Fibroblast of lung (primary cell): ENCODE data around the gene GLO1. TPM values are rescaled to one million over a fixed set of nuclear protein-coding genes. Genes with fewer than 3 reads are reported as not detected.

Experiments
- DNase-seq, 2 donors: peaks; one replicate each; pipeline versions ENCODE4 v3.0.0 to v3.0.0-alpha.2; 2010; ENCODE audit warnings: low read depth in 2 of 2
- H2AFZ ChIP-seq: 2 replicates; pipeline ENCODE4 v1.5.1; 2012; ENCODE audit warnings: low read length, control low read depth, inconsistent platforms
- H3K27ac ChIP-seq: 2 replicates; pipeline ENCODE4 v1.5.1; 2011; ENCODE audit warnings: low read length, control low read depth; ENCODE audit not compliant: insufficient read depth
- H3K27me3 ChIP-seq: 2 replicates; pipeline ENCODE4 v1.5.1; 2011; ENCODE audit warnings: mild to moderate bottlenecking, low read length; ENCODE audit not compliant: control insufficient read depth, insufficient read depth
- H3K36me3 ChIP-seq: 2 replicates; pipeline ENCODE4 v1.5.1; 2011; ENCODE audit warnings: low read length; ENCODE audit not compliant: control insufficient read depth, insufficient read depth
- H3K4me1 ChIP-seq: 2 replicates; pipeline ENCODE4 v1.5.1; 2011; ENCODE audit warnings: low read length; ENCODE audit not compliant: control insufficient read depth, insufficient read depth; ENCODE audit errors: extremely low read depth
- H3K4me2 ChIP-seq: 2 replicates; pipeline ENCODE4 v1.5.1; 2011; ENCODE audit warnings: low read length, control low read depth; ENCODE audit not compliant: insufficient read depth; ENCODE audit errors: extremely low read depth
- H3K4me3 ChIP-seq, 4 experiments: fragments of 200-600 bp in 1 of 4; sonication (generic) in 1 of 4; replicated peaks in 1 of 4; 2 replicates each; pipeline ENCODE4 v1.5.1; 2011 to 2016; ENCODE audit warnings: low read length in 4 of 4, low read depth in 3 of 4, mild to moderate bottlenecking in 3 of 4, control low read depth in 2 of 4, inconsistent platforms in 1 of 4, mixed read lengths in 1 of 4; ENCODE audit not compliant: insufficient read depth in 1 of 4; ENCODE audit errors: control extremely low read depth in 1 of 4
- H3K79me2 ChIP-seq: 2 replicates; pipeline ENCODE4 v1.5.1; 2012; ENCODE audit warnings: mild to moderate bottlenecking, low read length, inconsistent platforms; ENCODE audit not compliant: control insufficient read depth, insufficient read depth
- H3K9ac ChIP-seq: 2 replicates; pipeline ENCODE4 v1.5.1; 2011; ENCODE audit warnings: mild to moderate bottlenecking, low read length, control low read depth; ENCODE audit not compliant: insufficient read depth
- H3K9me3 ChIP-seq: 2 replicates; pipeline ENCODE4 v1.5.1; 2012; ENCODE audit warnings: low read depth, low read length; ENCODE audit not compliant: control insufficient read depth, insufficient read depth
- H4K20me1 ChIP-seq: 2 replicates; pipeline ENCODE4 v1.5.1; 2011; ENCODE audit warnings: low read length; ENCODE audit not compliant: control insufficient read depth, insufficient read depth; ENCODE audit errors: extremely low read depth
- CTCF ChIP-seq, 2 donors: IDR thresholded peaks in 1 of 2; conservative IDR thresholded peaks in 1 of 2; 1 replicate in 1 of 2; 2 replicates in 1 of 2; pipeline ENCODE4 v1.5.1; 2011 to 2012; ENCODE audit warnings: low read length in 2 of 2, control low read depth in 1 of 2, inconsistent platforms in 1 of 2, low read depth in 1 of 2, mild to moderate bottlenecking in 1 of 2
- EZH2 ChIP-seq: IDR thresholded peaks from 2 replicates; pipeline ENCODE4 v1.5.1; 2012; ENCODE audit warnings: low read length, control low read depth, mild to moderate bottlenecking; ENCODE audit errors: missing control alignments
- polyA plus RNA-seq, 2 donors: library from polyadenylated mRNA; depleted of rRNA in 1 of 2; stranded (reverse) in 1 of 2; unstranded in 1 of 2; fragments of >200 nt; gene quantifications; 2 replicates each; pipeline ENCODE4 v1.2.1, GENCODE V29; 2011 to 2012; ENCODE audit warnings: missing spikeins in 1 of 2
- total RNA-seq: library from RNA; depleted of rRNA; stranded (reverse); fragments of >200 nt; gene quantifications from 2 replicates; pipeline ENCODE4 v1.2.1, GENCODE V29; 2014

The GLO1 gene
- total and polyA plus RNA-seq, 2 donors (not counting 1 experiment from before 2014, with no cell fraction given) = 126 to 143 TPM

DNA sequence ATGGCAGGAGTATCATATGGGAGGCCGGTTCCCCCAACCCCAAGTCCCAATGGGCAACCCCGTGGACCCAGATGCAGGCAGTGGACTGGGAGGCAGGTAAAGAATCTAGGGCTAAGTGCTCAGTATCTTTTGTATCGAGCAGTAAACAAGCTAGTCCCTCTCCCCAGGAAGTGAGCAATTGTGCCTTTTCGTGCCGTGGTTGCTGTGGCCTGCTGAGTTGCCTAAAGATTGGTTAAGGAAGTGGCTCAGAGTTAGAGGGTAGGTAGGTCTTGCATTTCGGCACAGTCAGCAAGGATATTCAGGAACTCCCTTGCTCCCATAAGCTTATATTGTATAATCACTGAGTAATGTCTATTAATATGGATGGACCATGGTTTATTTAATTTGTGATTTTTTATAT is 10.9 kb upstream of the GLO1 start:
- Histone ChIP-seq H3K79me2 (no peaks in the 10 kb centered on the region), H3K4me1 (no peaks in the 10 kb centered on the region), H3K36me3 (no peaks in the 10 kb centered on the region), H2AFZ (no peak overlapping the region), H3K9ac (no peak overlapping the region), H3K27me3 (peaks cover 17% of the 10 kb centered on the region), H3K9me3 (no peaks in the 10 kb centered on the region), H3K27ac (no peak overlapping the region), H3K4me3 (no peak overlapping the region), H3K4me2 (no peak overlapping the region), H4K20me1 (no peaks in the 10 kb centered on the region)
- TF ChIP-seq CTCF (conservative IDR thresholded peaks at IDR 0.05 in 1 of 2, IDR thresholded peaks at IDR 0.05 in 1 of 2; ENCODE audit: low read depth in 1 of 2, low read length in 2 of 2) (no peak), EZH2 (no peak)
- no peak for DNase-seq

GRCh38 chr6:38708496-38708895 is 5.6 kb upstream of the GLO1 start:
- Histone ChIP-seq H3K9me3 (no peaks in the 10 kb centered on the region), H3K79me2 (no peaks in the 10 kb centered on the region), H3K4me1 (no peaks in the 10 kb centered on the region), H2AFZ (no peak overlapping the region), H3K4me3 (no peak overlapping the region), H3K27me3 (no peaks in the 10 kb centered on the region), H4K20me1 (no peaks in the 10 kb centered on the region), H3K9ac (no peak overlapping the region), H3K27ac (no peak overlapping the region), H3K4me2 (no peak overlapping the region), H3K36me3 (no peaks in the 10 kb centered on the region)
- DNase-seq = peak in 1 of 2 donors; percentile 19
- TF ChIP-seq EZH2 (no peak), CTCF (conservative IDR thresholded peaks at IDR 0.05 in 1 of 2, IDR thresholded peaks at IDR 0.05 in 1 of 2; ENCODE audit: low read depth in 1 of 2, low read length in 2 of 2) (no peak)

GRCh38 chr6:38705924-38706323 is 3.0 kb upstream of the GLO1 start:
- H3K27me3 ChIP-seq = no peaks in the 10 kb centered on the region
- DNase-seq = no peak
- H2AFZ ChIP-seq = no peak overlapping the region
- no peak overlapping the region for H3K27ac ChIP-seq
- no peak overlapping the region for H3K4me2 ChIP-seq
- H3K4me1 ChIP-seq = no peaks in the 10 kb centered on the region
- H3K36me3 ChIP-seq = no peaks in the 10 kb centered on the region
- no peak overlapping the region for H3K9ac ChIP-seq
- H3K9me3 ChIP-seq = no peaks in the 10 kb centered on the region
- H4K20me1 ChIP-seq = no peaks in the 10 kb centered on the region
- no peak for TF ChIP-seq EZH2
- TF ChIP-seq CTCF (conservative IDR thresholded peaks at IDR 0.05 in 1 of 2, IDR thresholded peaks at IDR 0.05 in 1 of 2; ENCODE audit: low read depth in 1 of 2, low read length in 2 of 2) = no peak
- peaks cover 5% of the 10 kb centered on the region for H3K79me2 ChIP-seq
- H3K4me3 ChIP-seq = no peak overlapping the region
